GM18907 (cell line): ENCODE measurements around the gene CPLX4.
"Not testable (repeated sequence)": the region's sequence is repeated elsewhere in the genome, so short reads cannot be mapped to it uniquely, and the experiment has no call there.

Experiments
- ATAC-seq: cut with Tn5 transposase; IDR thresholded peaks from one replicate; pipeline ENCODE4 v1.9.1; 2021; ENCODE audit warnings: mild to moderate bottlenecking, moderate library complexity; ENCODE audit not compliant: unreplicated experiment

Gene CPLX4

GRCh38 chr18:59271606-59272220 lies 46.7 kb downstream of the CPLX4 start:
- no peak for ATAC-seq

GRCh38 chr18:59270689-59271257 lies 47.7 kb downstream of the CPLX4 start:
- no peak for ATAC-seq

DNA sequence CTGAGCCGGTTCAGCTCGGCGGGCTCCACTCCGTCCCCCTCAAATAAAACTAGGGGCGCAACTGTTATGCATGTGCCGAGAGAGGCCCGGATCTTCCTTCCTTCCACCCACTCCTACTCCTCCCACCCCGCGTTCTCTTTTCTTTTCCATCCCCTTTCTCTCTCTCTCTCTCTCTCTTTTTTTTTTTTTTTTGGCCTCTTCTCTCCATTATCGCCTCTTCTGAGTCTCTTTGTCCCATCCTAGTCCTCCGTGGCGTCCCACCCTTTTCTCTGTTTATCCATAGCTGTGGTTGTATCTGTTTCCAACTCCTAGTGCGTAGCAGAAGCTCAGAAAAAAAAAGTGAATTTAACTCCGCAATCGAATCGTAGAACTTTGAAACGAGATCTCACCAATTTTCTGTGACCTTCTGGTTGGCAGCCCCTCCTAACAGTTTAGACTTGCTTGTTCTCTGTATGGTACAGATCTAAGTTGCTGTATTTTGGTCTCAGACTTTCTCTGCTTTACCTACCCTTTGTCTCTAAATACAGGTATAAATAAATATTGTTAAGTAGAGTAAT lies 48.8 kb downstream of the CPLX4 start:
- ATAC-seq = no peak

DNA sequence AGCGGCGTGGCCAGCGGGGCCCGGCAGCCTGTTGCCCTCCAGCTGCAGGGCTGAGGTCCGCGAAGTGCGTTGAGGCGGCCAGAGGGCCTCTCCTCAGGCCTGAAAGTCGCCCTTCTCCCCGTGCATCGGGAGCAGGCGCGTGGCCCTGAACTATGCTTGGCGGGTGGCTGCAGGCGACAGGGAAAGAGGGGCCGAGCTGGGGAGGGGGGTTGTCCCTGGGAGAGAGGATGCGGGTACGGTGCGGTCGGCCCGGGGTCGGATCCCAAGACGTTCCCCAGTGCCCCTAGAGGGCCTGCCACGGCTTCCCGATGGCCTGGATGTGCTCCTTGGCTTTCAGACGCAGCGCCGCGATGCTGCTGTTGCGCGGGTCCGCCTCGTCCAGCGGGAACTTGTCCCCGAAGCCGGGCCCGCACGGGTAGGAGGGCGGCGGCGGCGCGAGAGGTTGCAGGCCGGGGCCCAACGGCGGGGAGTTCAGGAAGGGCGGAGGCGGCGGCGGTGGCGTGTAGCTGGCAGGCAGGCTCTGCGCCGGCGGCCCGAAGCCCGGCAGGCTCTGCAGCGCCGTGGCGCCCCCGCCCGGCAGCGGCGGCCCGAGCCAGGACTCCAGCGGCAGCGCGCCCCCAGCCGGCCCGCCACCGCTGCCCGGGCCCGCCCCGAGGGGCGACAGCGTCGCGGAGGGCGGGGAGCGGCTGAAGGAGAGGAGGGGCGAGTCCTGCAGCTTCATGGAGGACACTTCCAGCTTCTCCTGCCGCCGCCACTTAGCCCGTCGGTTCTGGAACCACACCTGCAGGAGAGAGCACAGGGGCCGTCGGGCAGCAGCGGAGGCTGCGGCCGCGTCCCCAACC lies 49.5 kb downstream of the CPLX4 start:
- peak; percentile 34 for ATAC-seq

GRCh38 chr18:59268127-59268720 lies 50.2 kb downstream of the CPLX4 start:
- no peak for ATAC-seq

DNA sequence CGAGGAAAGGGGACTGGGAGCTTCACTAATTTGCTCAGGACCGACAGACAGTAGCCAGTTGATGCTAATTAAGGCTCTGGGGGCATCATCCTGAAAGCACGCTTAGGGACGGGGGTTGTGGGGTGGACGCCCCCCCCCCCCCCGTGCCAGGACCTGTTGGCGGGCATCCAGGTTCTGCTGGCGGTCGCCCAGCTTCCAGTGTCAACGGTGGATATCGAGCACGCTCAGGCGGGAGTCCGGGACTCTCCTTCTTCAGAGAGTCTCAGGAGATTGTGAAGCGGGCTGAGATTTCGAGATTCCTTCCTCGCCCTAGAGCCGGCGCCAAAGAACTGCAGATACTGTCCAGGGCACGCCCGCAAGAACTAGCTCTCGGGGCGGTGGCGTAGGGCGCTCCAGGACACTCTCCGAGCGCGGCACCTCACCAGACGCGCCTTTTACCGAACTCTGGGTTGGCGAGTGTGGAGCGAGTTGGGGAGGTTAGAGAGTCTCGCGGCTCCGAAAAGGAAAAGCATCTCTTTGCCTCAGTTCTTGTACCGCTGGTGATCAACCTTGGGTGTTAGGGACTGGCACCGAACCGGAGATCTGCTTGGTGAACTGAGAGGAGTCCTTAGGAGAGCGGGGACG lies 50.8 kb downstream of the CPLX4 start:
- no peak for ATAC-seq

- no peak for ATAC-seq
Observed at GRCh38 chr18:59266886-59267502, 51.5 kb downstream of the CPLX4 start.

DNA sequence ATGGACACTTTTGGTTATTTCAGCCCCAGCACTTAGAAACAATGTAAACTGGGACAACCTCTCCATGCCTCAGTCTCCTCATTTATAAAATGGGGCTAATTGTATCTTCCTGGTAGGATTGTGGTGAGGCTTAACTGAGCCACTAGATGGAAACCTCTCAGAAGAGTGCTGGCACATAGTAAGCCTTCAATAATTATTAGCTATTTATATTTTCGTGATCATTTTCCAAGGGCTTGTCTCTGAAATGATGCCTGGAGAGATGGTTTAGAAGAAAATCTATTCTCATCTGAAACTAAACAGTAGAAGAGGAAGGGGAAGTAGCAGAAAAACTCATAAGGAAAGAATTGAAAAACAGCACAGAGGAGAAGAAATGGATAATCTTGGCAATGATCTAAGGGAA lies 52.0 kb downstream of the CPLX4 start:
- no peak for ATAC-seq

GRCh38 chr18:59265974-59266369 lies 52.5 kb downstream of the CPLX4 start:
- ATAC-seq = no peak

DNA sequence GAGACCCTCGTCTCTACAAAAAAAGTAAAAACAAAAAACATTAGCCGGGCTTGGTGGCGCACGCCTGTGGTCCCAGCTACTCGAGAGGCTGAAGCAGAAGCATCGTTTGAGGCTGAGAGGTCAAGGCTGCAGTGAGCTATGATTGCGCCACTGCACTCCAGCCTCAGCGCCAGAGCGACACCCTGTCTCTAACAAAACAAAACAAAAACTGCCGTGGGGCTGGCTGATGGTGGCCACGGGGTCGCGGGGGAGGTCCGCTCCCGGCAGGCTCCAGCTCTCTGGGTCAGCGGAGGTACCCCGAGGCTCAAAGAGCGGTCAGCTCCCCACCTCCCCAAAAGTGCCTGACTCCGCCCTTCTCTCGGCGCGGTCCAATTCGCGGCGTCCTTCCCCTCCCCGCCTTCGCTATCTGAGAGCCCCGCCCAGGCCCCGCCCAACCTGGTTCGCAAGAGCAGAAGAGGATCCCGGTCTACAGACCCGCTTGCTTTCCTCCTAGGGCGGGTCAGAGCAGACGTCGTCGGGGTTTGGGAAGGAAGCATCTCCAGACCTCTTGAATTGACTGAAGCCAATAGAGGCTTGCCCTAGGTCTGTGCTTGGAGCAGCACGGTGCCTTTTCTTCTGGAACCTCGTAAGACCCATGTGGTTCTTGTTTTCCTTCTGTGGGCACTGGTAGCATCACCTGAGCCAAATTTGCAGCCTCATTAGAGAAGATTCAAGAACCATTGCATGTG lies 53.0 kb downstream of the CPLX4 start:
- ATAC-seq = peak; percentile 57

GRCh38 chr18:59264651-59265245 lies 53.7 kb downstream of the CPLX4 start:
- no peak for ATAC-seq

GRCh38 chr18:59264121-59264571 lies 54.3 kb downstream of the CPLX4 start:
- no peak for ATAC-seq

DNA sequence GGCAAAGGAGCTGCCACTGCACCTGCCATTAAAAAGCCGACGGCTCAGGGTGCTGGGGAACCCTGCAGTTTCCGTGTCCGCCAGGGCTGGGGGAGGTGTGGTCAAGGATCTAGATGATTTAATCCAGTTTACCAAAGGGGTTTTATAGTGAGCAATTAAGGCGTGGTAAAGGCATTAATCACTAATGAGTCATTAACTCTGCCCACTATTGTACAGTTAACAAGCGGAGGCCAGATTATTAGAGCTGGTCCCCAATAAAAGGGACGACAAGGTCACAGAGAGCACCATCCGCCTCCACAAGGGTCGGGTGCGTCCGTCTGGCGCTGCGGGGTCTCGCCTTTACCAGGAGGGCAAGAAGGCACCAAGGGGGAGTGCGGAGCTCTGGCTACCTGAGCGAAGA lies 54.8 kb downstream of the CPLX4 start:
- no peak for ATAC-seq

DNA sequence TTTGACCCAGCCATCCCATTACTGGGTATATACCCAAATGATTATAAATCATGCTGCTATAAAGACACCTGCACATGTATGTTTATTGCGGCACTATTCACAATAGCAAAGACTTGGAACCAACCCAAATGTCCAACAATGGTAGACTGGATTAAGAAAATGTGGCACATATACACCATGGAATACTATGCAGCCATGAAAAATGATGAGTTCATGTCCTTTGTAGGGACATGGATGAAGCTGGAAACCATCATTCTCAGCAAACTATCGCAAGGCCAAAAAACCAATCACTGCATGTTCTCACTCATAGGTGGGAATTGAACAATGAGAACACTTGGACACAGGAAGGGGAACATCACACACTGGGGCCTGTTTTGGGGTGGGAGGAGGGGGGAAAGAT lies 56.2 kb downstream of the CPLX4 start:
- not testable (repeated sequence) for ATAC-seq

DNA sequence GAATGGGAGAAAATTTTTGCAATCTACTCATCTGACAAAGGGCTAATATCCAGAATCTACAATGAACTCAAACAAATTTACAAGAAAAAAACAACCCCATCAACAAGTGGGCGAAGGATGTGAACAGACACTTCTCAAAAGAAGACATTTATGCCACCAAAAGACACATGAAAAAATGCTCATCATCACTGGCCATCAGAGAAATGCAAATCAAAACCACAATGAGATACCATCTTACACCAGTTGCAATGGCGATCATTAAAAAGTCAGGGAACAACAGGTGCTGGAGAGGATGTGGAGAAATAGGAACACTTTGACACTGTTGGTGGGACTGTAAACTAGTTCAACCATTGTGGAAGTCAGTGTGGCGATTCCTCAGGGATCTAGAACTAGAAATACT lies 56.6 kb downstream of the CPLX4 start:
- ATAC-seq = not testable (repeated sequence)

DNA sequence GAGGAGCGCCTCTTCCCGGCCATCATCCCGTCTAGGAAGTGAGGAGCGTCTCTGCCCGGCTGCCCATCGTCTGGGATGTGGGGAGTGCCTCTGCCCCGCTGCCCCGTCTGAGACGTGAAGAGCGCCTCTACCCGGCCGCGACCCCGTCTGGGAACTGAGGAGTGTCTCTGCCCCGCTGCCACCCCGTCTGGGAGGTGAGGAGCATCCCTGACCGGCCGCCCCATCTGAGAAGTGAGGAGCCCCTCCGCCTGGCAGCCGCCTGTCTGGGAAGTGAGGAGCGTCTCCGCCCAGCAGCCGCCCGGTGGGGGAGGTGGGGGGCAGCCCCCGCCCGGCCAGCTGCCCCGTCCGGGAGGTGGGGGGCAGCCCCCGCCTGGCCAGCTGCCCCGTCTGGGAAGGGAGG lies 63.0 kb downstream of the CPLX4 start:
- not testable (repeated sequence) for ATAC-seq

DNA sequence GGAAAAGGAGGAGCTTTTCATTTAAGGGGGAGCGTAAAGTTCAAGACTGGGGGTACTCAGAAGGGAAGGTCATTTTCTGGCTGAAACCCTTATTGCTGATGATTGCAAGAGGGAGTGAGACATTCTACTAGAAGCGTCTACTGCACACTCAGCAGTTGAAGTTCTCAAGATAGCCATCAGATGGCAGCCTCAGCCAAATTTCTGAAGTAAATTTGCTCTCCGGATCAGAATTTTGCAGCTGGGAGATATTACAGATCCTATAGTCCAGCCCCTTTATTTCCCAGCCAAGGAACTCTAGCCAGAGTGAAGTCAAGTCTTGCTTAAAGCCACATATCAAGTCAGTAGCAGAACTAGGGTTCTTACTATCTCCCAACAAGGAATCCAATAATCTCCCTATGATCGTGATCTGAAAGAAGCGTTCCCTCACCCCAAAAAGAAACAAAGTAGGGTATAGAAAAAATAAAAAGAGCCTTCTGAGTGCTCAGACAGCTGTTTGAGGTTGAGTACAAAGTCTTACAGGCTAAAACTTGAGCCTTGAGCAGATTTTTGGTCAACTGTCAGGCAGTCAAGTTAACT lies 69.2 kb downstream of the CPLX4 start:
- no peak for ATAC-seq

DNA sequence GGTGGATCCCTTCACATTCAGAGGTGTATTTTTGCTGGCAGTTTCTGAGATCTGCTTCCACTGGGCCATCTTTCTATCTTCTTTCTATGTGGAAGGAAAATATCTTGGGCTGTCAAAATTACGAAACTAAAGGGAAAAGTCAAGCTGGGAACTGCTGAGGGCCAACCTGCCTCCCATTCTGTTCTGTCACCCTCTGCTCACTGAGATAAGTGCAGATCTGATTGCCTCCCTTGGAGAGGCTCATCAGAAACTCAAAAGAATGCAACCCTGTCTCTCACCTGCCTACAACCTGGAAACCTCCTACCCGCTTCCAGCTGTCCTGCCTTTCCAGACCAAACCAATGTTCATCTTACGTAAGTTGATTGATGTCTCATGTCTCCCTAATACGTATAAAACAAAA lies 71.7 kb downstream of the CPLX4 start:
- no peak for ATAC-seq
